HepG2 (cell line): ENCODE results near the gene BORCS5. TPM values are rescaled to one million over a fixed set of nuclear protein-coding genes. Genes with fewer than 3 reads are reported as not detected.

Experiments
- AKAP8 ChIP-seq: sonication (generic); formaldehyde crosslinking; IDR thresholded peaks from 2 replicates; pipeline ENCODE4 v1.5.1; 2020; ENCODE audit warnings: mild to moderate bottlenecking, missing genetic modification reagents
- ELF1 ChIP-seq: sonication (generic); formaldehyde crosslinking; IDR thresholded peaks from 2 replicates; pipeline ENCODE4 v1.4.0; 2020; ENCODE audit warnings: missing genetic modification reagents
- HCFC1 ChIP-seq: fragments of 150-350 bp; IDR thresholded peaks from 2 replicates; pipeline ENCODE4 v1.6.1; 2014; ENCODE audit warnings: low read depth, low read length
- HNRNPLL ChIP-seq: fragments of 200-400 bp; formaldehyde crosslinking; IDR thresholded peaks from 2 replicates; pipeline ENCODE4 v1.6.1; 2017; ENCODE audit warnings: mild to moderate bottlenecking, low read depth, low read length; ENCODE audit not compliant: poor library complexity, severe bottlenecking
- KAT2B ChIP-seq: fragments of 150-350 bp; IDR thresholded peaks from 2 replicates; pipeline ENCODE4 v1.6.1; 2014; ENCODE audit warnings: low read depth, low read length, borderline replicate concordance
- LCORL ChIP-seq, 2 experiments: fragments of 450-650 bp in 1 of 2; sonication (generic) in 1 of 2; formaldehyde crosslinking in 1 of 2; IDR thresholded peaks; 2 replicates each; pipeline versions ENCODE4 v1.5.0 to v1.6.1; 2017 to 2020; ENCODE audit warnings: antibody characterized with exemption in 1 of 2, missing genetic modification reagents in 1 of 2
- MAF1 ChIP-seq: sonication (generic); formaldehyde crosslinking; IDR thresholded peaks from 2 replicates; pipeline ENCODE4 v1.5.0; 2020; ENCODE audit warnings: missing genetic modification reagents, borderline replicate concordance
- MEIS2 ChIP-seq: sonication (generic); formaldehyde crosslinking; IDR thresholded peaks from 2 replicates; pipeline ENCODE4 v1.9.0; 2021; ENCODE audit warnings: mild to moderate bottlenecking, missing genetic modification reagents
- MIER3 ChIP-seq: IDR thresholded peaks from 2 replicates; pipeline ENCODE4 v1.6.1; 2016; ENCODE audit warnings: missing compliant biosample characterization, borderline replicate concordance
- NCOA2 ChIP-seq: sonication (generic); formaldehyde crosslinking; IDR thresholded peaks from 2 replicates; pipeline ENCODE4 v1.8.0; 2022; ENCODE audit warnings: inconsistent platforms
- NR2F2 ChIP-seq: IDR thresholded peaks from 2 replicates; pipeline ENCODE4 v1.6.1; 2012; ENCODE audit warnings: low read depth, inconsistent platforms, borderline replicate concordance
- SIX1 ChIP-seq: sonication (generic); formaldehyde crosslinking; IDR thresholded peaks from 2 replicates; pipeline ENCODE4 v1.4.0; 2020; ENCODE audit warnings: missing genetic modification reagents, borderline replicate concordance
- SSRP1 ChIP-seq: IDR thresholded peaks from 2 replicates; pipeline ENCODE4 v1.6.1; 2016; ENCODE audit warnings: control low read depth
- THYN1 ChIP-seq: sonication (generic); formaldehyde crosslinking; IDR thresholded peaks from 2 replicates; pipeline ENCODE4 v1.8.1; 2023; ENCODE audit warnings: low read depth, mild to moderate bottlenecking, moderate library complexity, missing genetic modification reagents, borderline replicate concordance
- ZFP36L1 ChIP-seq: sonication (generic); formaldehyde crosslinking; IDR thresholded peaks from 2 replicates; pipeline ENCODE4 v1.8.0; 2022; ENCODE audit warnings: mild to moderate bottlenecking, missing genetic modification reagents, moderate library complexity
- ZFP36L2 ChIP-seq: sonication (generic); formaldehyde crosslinking; IDR thresholded peaks from 2 replicates; pipeline ENCODE4 v1.4.0; 2020; ENCODE audit warnings: missing genetic modification reagents
- ZNF333 ChIP-seq: sonication (generic); formaldehyde crosslinking; IDR thresholded peaks from 2 replicates; pipeline ENCODE4 v1.4.0; 2020; ENCODE audit warnings: mild to moderate bottlenecking, missing genetic modification reagents, borderline replicate concordance
- ZNF501 ChIP-seq: sonication (generic); formaldehyde crosslinking; IDR thresholded peaks from 2 replicates; pipeline ENCODE4 v1.5.1; 2020; ENCODE audit warnings: mild to moderate bottlenecking, moderate library complexity, missing genetic modification reagents
- ZNF614 ChIP-seq: IDR thresholded peaks from 2 replicates; pipeline ENCODE4 v1.6.1; 2018; ENCODE audit warnings: missing biosample characterization, missing genetic modification reagents, inconsistent platforms, borderline replicate concordance
- ZNF773 ChIP-seq: sonication (generic); formaldehyde crosslinking; IDR thresholded peaks from 2 replicates; pipeline ENCODE4 v1.4.0; 2020; ENCODE audit warnings: missing genetic modification reagents, borderline replicate concordance
- ZSCAN20 ChIP-seq: sonication (generic); formaldehyde crosslinking; IDR thresholded peaks from 2 replicates; pipeline ENCODE4 v1.4.0; 2020; ENCODE audit warnings: missing genetic modification reagents, mild to moderate bottlenecking, borderline replicate concordance
- ZSCAN9 ChIP-seq: IDR thresholded peaks from 2 replicates; pipeline ENCODE4 v1.6.1; 2016; ENCODE audit warnings: borderline replicate concordance
- polyA plus RNA-seq, 8 experiments: library from polyadenylated mRNA; depleted of rRNA in 3 of 8; stranded (reverse) in 7 of 8; unstranded in 1 of 8; fragments of >200 nt; fragmentation: Illumina TruSeq in 4 of 8; extraction: Trizol in 4 of 8; gene quantifications; 2 replicates each; pipeline versions ENCODE4 v1.2.1 to v1.2.3, GENCODE V29; 2011 to 2016; ENCODE audit warnings: low read depth in 4 of 8, missing spikeins in 1 of 8, mixed read lengths in 1 of 8; ENCODE audit not compliant: insufficient read depth in 1 of 8
- total RNA-seq, 5 experiments: library from RNA; depleted of rRNA; stranded (reverse); fragments of >200 nt; fragmentation: Illumina TruSeq; extraction: Trizol; gene quantifications; 2 replicates each; pipeline ENCODE4 v1.2.3, GENCODE V29; 2016; ENCODE audit warnings: low read depth in 1 of 5
- TF ChIP-seq, protein P1 (sequence below), 2 experiments: sonication (generic) in 1 of 2; formaldehyde crosslinking in 1 of 2; IDR thresholded peaks; 2 replicates each; pipeline versions ENCODE4 v1.5.1 to v1.6.1; 2011 to 2020; ENCODE audit warnings: borderline replicate concordance in 1 of 2, low read depth in 1 of 2, low read length in 1 of 2, mild to moderate bottlenecking in 1 of 2, missing genetic modification reagents in 1 of 2, moderate library complexity in 1 of 2
- TF ChIP-seq, protein P2 (sequence below): sonication (generic); formaldehyde crosslinking; IDR thresholded peaks from 2 replicates; pipeline ENCODE4 v1.4.0; 2020; ENCODE audit warnings: low read depth, missing genetic modification reagents

BORCS5 gene
- total and polyA plus RNA-seq, 2 of the 13 experiments (the other 11 are each of a cell fraction or from before 2014, with no cell fraction given): 3.9 to 4.7 TPM

DNA sequence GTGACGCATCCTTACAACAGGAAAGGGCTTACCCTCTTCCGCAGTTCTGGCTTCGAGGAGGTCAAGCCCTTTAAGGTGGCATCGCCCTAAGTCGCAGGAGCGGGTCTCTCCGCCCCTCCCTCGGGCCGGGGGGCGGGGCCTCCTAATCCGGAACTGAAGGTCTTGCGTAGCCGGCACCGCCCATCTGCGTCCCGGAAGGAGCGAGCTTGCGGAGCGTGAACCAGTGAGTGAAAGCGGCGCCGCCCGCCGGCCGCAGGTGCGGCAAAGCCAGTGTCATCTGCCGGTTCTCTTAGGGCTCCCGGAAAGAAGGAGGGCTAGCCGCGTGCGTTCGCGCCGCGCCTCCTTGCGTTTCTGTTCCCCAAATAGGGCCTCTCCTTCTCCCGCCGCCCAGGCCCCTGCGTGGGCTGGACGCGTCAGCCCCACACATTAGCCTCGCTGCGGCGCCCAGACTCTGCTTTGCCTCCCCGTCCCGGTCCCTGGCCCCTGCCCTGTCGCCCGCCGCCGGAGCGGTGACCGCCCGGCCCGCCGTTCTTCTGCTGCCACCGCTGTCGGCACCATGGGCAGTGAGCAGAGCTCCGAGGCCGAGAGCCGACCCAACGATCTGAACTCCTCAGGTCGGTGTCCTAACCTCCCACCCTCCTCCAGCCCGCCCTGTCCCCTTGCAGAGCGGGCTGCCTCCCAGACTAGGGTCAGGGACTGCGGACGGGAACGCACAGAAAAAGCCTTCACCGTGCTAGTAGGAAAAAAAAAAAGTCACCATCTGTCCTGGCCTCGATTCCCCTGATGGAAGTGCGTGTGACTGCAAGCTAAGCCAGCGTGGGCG lies at the start of gene BORCS5 (continued):
- TF ChIP-seq NCOA2 (CRISPR knock-in tag): 0 out of 2 replicates have a peak, but pooled peaks have one; percentile 21
- no peak for TF ChIP-seq ZNF773 (CRISPR knock-in tag)
- TF ChIP-seq, protein P1, sequence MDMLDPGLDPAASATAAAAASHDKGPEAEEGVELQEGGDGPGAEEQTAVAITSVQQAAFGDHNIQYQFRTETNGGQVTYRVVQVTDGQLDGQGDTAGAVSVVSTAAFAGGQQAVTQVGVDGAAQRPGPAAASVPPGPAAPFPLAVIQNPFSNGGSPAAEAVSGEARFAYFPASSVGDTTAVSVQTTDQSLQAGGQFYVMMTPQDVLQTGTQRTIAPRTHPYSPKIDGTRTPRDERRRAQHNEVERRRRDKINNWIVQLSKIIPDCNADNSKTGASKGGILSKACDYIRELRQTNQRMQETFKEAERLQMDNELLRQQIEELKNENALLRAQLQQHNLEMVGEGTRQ (IDR thresholded peaks at IDR 0.05; ENCODE audit: low read depth, low read length): no peak
- TF ChIP-seq, protein P1 (CRISPR knock-in tag; IDR thresholded peaks at IDR 0.05; ENCODE audit: borderline replicate concordance): peak; percentile 29; the same call in 1 of the 2 replicates
- TF ChIP-seq SIX1 (CRISPR knock-in tag): no peak
- TF ChIP-seq ZNF614 (CRISPR knock-in tag): peak; percentile 90
- TF ChIP-seq SSRP1: peak; percentile 69; the same call in 1 of the 2 replicates
- no peak for TF ChIP-seq KAT2B
- no peak for TF ChIP-seq THYN1 (CRISPR knock-in tag)
- TF ChIP-seq HCFC1: no peak
- TF ChIP-seq, protein P2, sequence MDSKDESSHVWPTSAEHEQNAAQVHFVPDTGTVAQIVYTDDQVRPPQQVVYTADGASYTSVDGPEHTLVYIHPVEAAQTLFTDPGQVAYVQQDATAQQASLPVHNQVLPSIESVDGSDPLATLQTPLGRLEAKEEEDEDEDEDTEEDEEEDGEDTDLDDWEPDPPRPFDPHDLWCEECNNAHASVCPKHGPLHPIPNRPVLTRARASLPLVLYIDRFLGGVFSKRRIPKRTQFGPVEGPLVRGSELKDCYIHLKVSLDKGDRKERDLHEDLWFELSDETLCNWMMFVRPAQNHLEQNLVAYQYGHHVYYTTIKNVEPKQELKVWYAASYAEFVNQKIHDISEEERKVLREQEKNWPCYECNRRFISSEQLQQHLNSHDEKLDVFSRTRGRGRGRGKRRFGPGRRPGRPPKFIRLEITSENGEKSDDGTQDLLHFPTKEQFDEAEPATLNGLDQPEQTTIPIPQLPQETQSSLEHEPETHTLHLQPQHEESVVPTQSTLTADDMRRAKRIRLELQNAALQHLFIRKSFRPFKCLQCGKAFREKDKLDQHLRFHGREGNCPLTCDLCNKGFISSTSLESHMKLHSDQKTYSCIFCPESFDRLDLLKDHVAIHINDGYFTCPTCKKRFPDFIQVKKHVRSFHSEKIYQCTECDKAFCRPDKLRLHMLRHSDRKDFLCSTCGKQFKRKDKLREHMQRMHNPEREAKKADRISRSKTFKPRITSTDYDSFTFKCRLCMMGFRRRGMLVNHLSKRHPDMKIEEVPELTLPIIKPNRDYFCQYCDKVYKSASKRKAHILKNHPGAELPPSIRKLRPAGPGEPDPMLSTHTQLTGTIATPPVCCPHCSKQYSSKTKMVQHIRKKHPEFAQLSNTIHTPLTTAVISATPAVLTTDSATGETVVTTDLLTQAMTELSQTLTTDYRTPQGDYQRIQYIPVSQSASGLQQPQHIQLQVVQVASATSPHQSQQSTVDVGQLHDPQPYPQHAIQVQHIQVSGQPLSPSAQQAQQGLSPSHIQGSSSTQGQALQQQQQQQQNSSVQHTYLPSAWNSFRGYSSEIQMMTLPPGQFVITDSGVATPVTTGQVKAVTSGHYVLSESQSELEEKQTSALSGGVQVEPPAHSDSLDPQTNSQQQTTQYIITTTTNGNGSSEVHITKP: peak; percentile 46; the same call in 1 of the 2 replicates
- peak; percentile 96 for TF ChIP-seq HNRNPLL
- no peak for TF ChIP-seq MAF1 (CRISPR knock-in tag)
- TF ChIP-seq ELF1 (CRISPR knock-in tag): peak; percentile 96
- TF ChIP-seq NR2F2: peak; percentile 15; the same call in 1 of the 2 replicates
- TF ChIP-seq ZSCAN20 (CRISPR knock-in tag): no peak
- TF ChIP-seq ZSCAN9 (CRISPR knock-in tag): peak; percentile 75
- TF ChIP-seq ZFP36L1 (CRISPR knock-in tag): no peak
- peak; percentile 69; the same call in 1 of the 2 replicates for TF ChIP-seq MIER3 (CRISPR knock-in tag)
- no peak; the same call in 1 of the 2 replicates for TF ChIP-seq AKAP8
- no peak for TF ChIP-seq LCORL (IDR thresholded peaks at IDR 0.05)
- TF ChIP-seq LCORL (CRISPR knock-in tag; IDR thresholded peaks at IDR 0.05): peak; percentile 44; the same call in 1 of the 2 replicates
- TF ChIP-seq ZNF501 (CRISPR knock-in tag): peak; percentile 86
- TF ChIP-seq ZFP36L2 (CRISPR knock-in tag): no peak
- TF ChIP-seq MEIS2 (CRISPR knock-in tag): 0 out of 2 replicates have a peak, but pooled peaks have one; percentile 19
- TF ChIP-seq ZNF333: no peak; the same call in none of the 2 replicates
